ENCODE measurements around the gene NFAM1.

DNA sequence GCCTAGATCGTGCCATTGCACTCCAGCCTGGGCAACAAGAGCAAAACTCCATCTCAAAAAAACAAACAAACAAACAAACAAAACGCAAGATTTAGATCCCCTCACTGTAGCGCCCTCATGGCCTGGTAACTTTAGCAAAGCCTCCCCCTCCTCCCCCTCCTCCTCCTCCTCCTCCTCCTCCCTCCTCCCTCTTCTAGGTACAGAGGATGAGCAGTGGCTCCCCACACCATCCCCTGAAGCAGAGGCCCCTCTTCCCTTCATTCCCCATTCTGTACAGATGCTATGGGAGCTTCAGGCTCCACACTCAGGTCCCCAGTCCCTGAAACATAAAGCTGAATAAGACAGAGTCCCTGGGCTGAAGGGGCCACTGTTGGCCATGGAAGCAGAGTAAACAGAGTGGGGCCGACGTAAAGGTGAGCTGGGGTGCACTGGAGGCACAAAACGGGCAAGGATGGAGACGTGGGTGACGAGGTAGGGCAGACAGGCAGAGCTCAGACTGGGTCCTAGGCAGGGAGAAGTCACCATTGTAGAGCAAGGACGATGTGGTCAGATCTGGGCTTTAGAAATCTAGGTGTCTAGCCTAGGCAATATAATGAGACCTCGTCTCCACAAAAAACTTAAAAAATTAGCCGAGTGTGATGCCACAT is 19.4 kb upstream of the NFAM1 start:
- TF ChIP-seq, protein P1, sequence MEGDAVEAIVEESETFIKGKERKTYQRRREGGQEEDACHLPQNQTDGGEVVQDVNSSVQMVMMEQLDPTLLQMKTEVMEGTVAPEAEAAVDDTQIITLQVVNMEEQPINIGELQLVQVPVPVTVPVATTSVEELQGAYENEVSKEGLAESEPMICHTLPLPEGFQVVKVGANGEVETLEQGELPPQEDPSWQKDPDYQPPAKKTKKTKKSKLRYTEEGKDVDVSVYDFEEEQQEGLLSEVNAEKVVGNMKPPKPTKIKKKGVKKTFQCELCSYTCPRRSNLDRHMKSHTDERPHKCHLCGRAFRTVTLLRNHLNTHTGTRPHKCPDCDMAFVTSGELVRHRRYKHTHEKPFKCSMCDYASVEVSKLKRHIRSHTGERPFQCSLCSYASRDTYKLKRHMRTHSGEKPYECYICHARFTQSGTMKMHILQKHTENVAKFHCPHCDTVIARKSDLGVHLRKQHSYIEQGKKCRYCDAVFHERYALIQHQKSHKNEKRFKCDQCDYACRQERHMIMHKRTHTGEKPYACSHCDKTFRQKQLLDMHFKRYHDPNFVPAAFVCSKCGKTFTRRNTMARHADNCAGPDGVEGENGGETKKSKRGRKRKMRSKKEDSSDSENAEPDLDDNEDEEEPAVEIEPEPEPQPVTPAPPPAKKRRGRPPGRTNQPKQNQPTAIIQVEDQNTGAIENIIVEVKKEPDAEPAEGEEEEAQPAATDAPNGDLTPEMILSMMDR (IDR thresholded peaks at IDR 0.05; ENCODE audit: poor library complexity) = no peak
- TF ChIP-seq EZH2phosphoT487 (IDR thresholded peaks at IDR 0.05; ENCODE audit: low read depth, severe bottlenecking, unreplicated experiment) = no peak
